Liver (tissue), 9 donors: ENCODE results near the gene ENPP1. TPM values are rescaled to one million over a fixed set of nuclear protein-coding genes. Genes with fewer than 3 reads are reported as not detected.

Experiments used
- DNase-seq: peaks from one replicate; pipeline ENCODE4 v3.0.0-alpha.2; 2017; ENCODE audit warnings: low spot score
- H3K27ac ChIP-seq, 2 donors: one replicate each; pipeline ENCODE4 v1.7.0; 2013; ENCODE audit warnings: inconsistent platforms in 2 of 2, low read length in 2 of 2, control low read depth in 1 of 2, low read depth in 1 of 2, mild to moderate bottlenecking in 1 of 2
- H3K27me3 ChIP-seq, 4 donors: one replicate each; pipeline versions ENCODE4 v1.6.1 to v1.7.0; 2013; ENCODE audit warnings: low read length in 3 of 4, inconsistent platforms in 1 of 4, mild to moderate bottlenecking in 1 of 4, moderate library complexity in 1 of 4; ENCODE audit not compliant: control insufficient read depth in 4 of 4, insufficient read depth in 4 of 4
- H3K36me3 ChIP-seq, 4 donors: one replicate each; pipeline versions ENCODE4 v1.6.1 to v1.7.0; 2013; ENCODE audit warnings: low read length in 3 of 4, mild to moderate bottlenecking in 3 of 4, low read depth in 1 of 4, moderate library complexity in 1 of 4; ENCODE audit not compliant: control insufficient read depth in 4 of 4, insufficient read depth in 3 of 4
- H3K4me1 ChIP-seq, 4 donors: one replicate each; pipeline versions ENCODE4 v1.6.1 to v1.7.0; 2013; ENCODE audit warnings: low read length in 3 of 4, mild to moderate bottlenecking in 3 of 4, moderate library complexity in 1 of 4; ENCODE audit not compliant: control insufficient read depth in 4 of 4, insufficient read depth in 4 of 4
- H3K4me3 ChIP-seq, 3 donors: one replicate each; pipeline versions ENCODE4 v1.6.1 to v1.7.0; 2013; ENCODE audit warnings: low read length in 3 of 3, control low read depth in 1 of 3, low read depth in 1 of 3, mild to moderate bottlenecking in 1 of 3
- H3K9ac ChIP-seq, 2 donors: one replicate each; pipeline ENCODE4 v1.7.0; 2013; ENCODE audit warnings: low read length in 2 of 2, mild to moderate bottlenecking in 2 of 2, moderate library complexity in 2 of 2, control low read depth in 1 of 2, low read depth in 1 of 2
- H3K9me3 ChIP-seq, 4 donors: one replicate each; pipeline versions ENCODE4 v1.6.1 to v1.7.0; 2013; ENCODE audit warnings: low read length in 3 of 4; ENCODE audit not compliant: control insufficient read depth in 4 of 4
- ATF3 ChIP-seq: IDR thresholded peaks from 2 replicates; pipeline ENCODE4 v1.6.1; 2016; ENCODE audit warnings: antibody characterized with exemption
- EGR1 ChIP-seq, 2 donors: IDR thresholded peaks; 2 replicates each; pipeline ENCODE4 v1.6.1; 2016 to 2018; ENCODE audit warnings: antibody characterized with exemption in 2 of 2, low read depth in 2 of 2
- FOXA1 ChIP-seq: IDR thresholded peaks from 2 replicates; pipeline ENCODE4 v1.6.1; 2016; ENCODE audit warnings: antibody characterized with exemption
- FOXA2 ChIP-seq: IDR thresholded peaks from 2 replicates; pipeline ENCODE4 v1.6.1; 2016; ENCODE audit warnings: antibody characterized with exemption
- GABPA ChIP-seq, 2 donors: IDR thresholded peaks in 1 of 2; conservative IDR thresholded peaks in 1 of 2; 2 replicates each; pipeline ENCODE4 v1.6.1; 2016; ENCODE audit warnings: antibody characterized with exemption in 2 of 2, mild to moderate bottlenecking in 1 of 2, moderate library complexity in 1 of 2
- HNF4A ChIP-seq, 2 donors: conservative IDR thresholded peaks; 2 replicates each; pipeline ENCODE4 v1.6.1; 2016; ENCODE audit warnings: antibody characterized with exemption in 2 of 2, mild to moderate bottlenecking in 2 of 2
- HNF4G ChIP-seq: IDR thresholded peaks from 2 replicates; pipeline ENCODE4 v1.6.1; 2016; ENCODE audit warnings: antibody characterized with exemption
- JUND ChIP-seq, 2 donors: IDR thresholded peaks; 2 replicates each; pipeline ENCODE4 v1.6.1; 2016; ENCODE audit warnings: antibody characterized with exemption in 2 of 2
- MAX ChIP-seq: IDR thresholded peaks from 2 replicates; pipeline ENCODE4 v1.6.1; 2016; ENCODE audit warnings: antibody characterized with exemption
- NR2F2 ChIP-seq: IDR thresholded peaks from 2 replicates; pipeline ENCODE4 v1.6.1; 2016; ENCODE audit warnings: antibody characterized with exemption
- RAD21 ChIP-seq, 2 donors: IDR thresholded peaks; 2 replicates each; pipeline ENCODE4 v1.6.1; 2016; ENCODE audit warnings: antibody characterized with exemption in 2 of 2, mild to moderate bottlenecking in 2 of 2
- RXRA ChIP-seq, 2 donors: IDR thresholded peaks; 2 replicates each; pipeline ENCODE4 v1.6.1; 2017 to 2018; ENCODE audit warnings: antibody characterized with exemption in 2 of 2, mild to moderate bottlenecking in 1 of 2
- SP1 ChIP-seq: IDR thresholded peaks from 2 replicates; pipeline ENCODE4 v1.6.1; 2018; ENCODE audit warnings: antibody characterized with exemption, mild to moderate bottlenecking
- TAF1 ChIP-seq: conservative IDR thresholded peaks from 2 replicates; pipeline ENCODE4 v1.6.1; 2016; ENCODE audit warnings: antibody characterized with exemption, mild to moderate bottlenecking
- YY1 ChIP-seq: IDR thresholded peaks from 2 replicates; pipeline ENCODE4 v1.6.1; 2016; ENCODE audit warnings: antibody characterized with exemption, mild to moderate bottlenecking
- ZBTB33 ChIP-seq: IDR thresholded peaks from 2 replicates; pipeline ENCODE4 v1.6.1; 2016; ENCODE audit warnings: antibody characterized with exemption
- WGBS: extraction: QIAGEN DNeasy Blood & Tissue Kit; methylation state at CpG from one replicate; pipeline ENCODE4 v1.1.7; 2013; 5-methylcytosine and 5-hydroxymethylcytosine counted together
- polyA plus RNA-seq, 2 donors: library from polyadenylated mRNA; stranded (reverse) in 1 of 2; unstranded in 1 of 2; fragments of 200-250 nt in 1 of 2; fragments of >200 nt in 1 of 2; fragmentation: Nextera tagmentation in 1 of 2; extraction: Ambion mirVana in 1 of 2; gene quantifications; one replicate each; pipeline versions ENCODE4 v1.2.1 to v1.2.3, GENCODE V29; 2013 to 2015
- total RNA-seq, 2 donors: library from RNA; depleted of rRNA; stranded (reverse); fragments of >200 nt; gene quantifications; one replicate each; pipeline ENCODE4 v1.2.3, GENCODE V29; 2014
- donor health status: healthy.
- donor health status: healthy.
- donor health status: healthy.
- donor health status: healthy.
- donor health status: healthy.

ENPP1 gene
- total and polyA plus RNA-seq, 4 donors, result 9.5 to 53.1 (median 31.1) TPM

GRCh38 chr6:131813991-131814390 is 6.2 kb downstream of the ENPP1 start:
- Histone ChIP-seq H3K4me3 (no peak overlapping the region), H3K9me3 (no peaks in the 10 kb centered on the region)
- 90% methylated on average over 3 of the region's 3 CpGs for WGBS

GRCh38 chr6:131816869-131817268 is 9.0 kb downstream of the ENPP1 start:
- no peak for DNase-seq
- H3K9me3 ChIP-seq, result no peaks in the 10 kb centered on the region
- H3K4me3 ChIP-seq, result no peak overlapping the region
- 88% methylated on average over 1 of the region's 1 CpG for WGBS
- no peak overlapping the region for H3K9ac ChIP-seq
- H3K4me1 ChIP-seq, result peaks cover 0 to 9% (median 8%) of the 10 kb centered on the region in 4 donors
- H3K27me3 ChIP-seq, result no peaks in the 10 kb centered on the region
- no peak overlapping the region for H3K27ac ChIP-seq
- no peaks in the 10 kb centered on the region for H3K36me3 ChIP-seq
- no peak for TF ChIP-seq ZBTB33
- TF ChIP-seq NR2F2, result no peak
- TF ChIP-seq JUND (IDR thresholded peaks at IDR 0.05), result no peak
- no peak for TF ChIP-seq MAX
- no peak for TF ChIP-seq FOXA1
- no peak for TF ChIP-seq TAF1
- no peak for TF ChIP-seq RXRA (IDR thresholded peaks at IDR 0.05)

More at GRCh38 chr6:131813991-131814390, 6.2 kb downstream of the ENPP1 start:
- Histone ChIP-seq H3K36me3 (no peaks in the 10 kb centered on the region), H3K27ac (no peak overlapping the region), H3K9ac (no peak overlapping the region), H3K4me1 (peaks cover 0 to 7% (median 4%) of the 10 kb centered on the region in 4 donors), H3K27me3 (no peaks in the 10 kb centered on the region)
- DNase-seq, result no peak
- no peak for TF ChIP-seq EGR1 (IDR thresholded peaks at IDR 0.05; ENCODE audit: low read depth in 2 of 2)

- 71% methylated on average over 7 of the region's 7 CpGs for WGBS
- no peak for DNase-seq
- no peaks in the 10 kb centered on the region for H3K9me3 ChIP-seq
Measured at GRCh38 chr6:131819572-131820124, 11.8 kb downstream of the ENPP1 start.

GRCh38 chr6:131821010-131821807 is 13.4 kb downstream of the ENPP1 start:
- Histone ChIP-seq H3K9me3 (no peaks in the 10 kb centered on the region), H3K9ac (no peak overlapping the region), H3K4me3 (no peak overlapping the region), H3K36me3 (no peaks in the 10 kb centered on the region), H3K4me1 (peaks cover 5 to 18% (median 12%) of the 10 kb centered on the region in 4 donors), H3K27me3 (no peaks in the 10 kb centered on the region), H3K27ac (peak overlapping the region in 1 of 2 donors; percentile 59)
- DNase-seq, result no peak
- WGBS, result 94% methylated on average over 6 of the region's 6 CpGs
- TF ChIP-seq RAD21 (IDR thresholded peaks at IDR 0.05) (no peak), ATF3 (no peak), FOXA1 (no peak), HNF4A (conservative IDR thresholded peaks at IDR 0.05) (no peak), MAX (no peak), FOXA2 (no peak), EGR1 (IDR thresholded peaks at IDR 0.05; ENCODE audit: low read depth in 2 of 2) (no peak), JUND (IDR thresholded peaks at IDR 0.05) (no peak), SP1 (no peak), HNF4G (no peak), GABPA (IDR thresholded peaks at IDR 0.05 in 1 of 2, conservative IDR thresholded peaks at IDR 0.05 in 1 of 2) (no peak), ZBTB33 (no peak), YY1 (no peak)

More at GRCh38 chr6:131819572-131820124, 11.8 kb downstream of the ENPP1 start:
- Histone ChIP-seq H3K4me1 (peaks cover 0 to 14% (median 9%) of the 10 kb centered on the region in 4 donors), H3K36me3 (no peaks in the 10 kb centered on the region), H3K4me3 (no peak overlapping the region), H3K27me3 (no peaks in the 10 kb centered on the region), H3K9ac (no peak overlapping the region), H3K27ac (peak overlapping the region in 1 of 2 donors; percentile 56)
- TF ChIP-seq SP1 (no peak), HNF4G (no peak), GABPA (IDR thresholded peaks at IDR 0.05 in 1 of 2, conservative IDR thresholded peaks at IDR 0.05 in 1 of 2) (no peak)
